ENCODE results near the gene NENF. TPM values are rescaled to one million over a fixed set of nuclear protein-coding genes. Genes with fewer than 3 reads are reported as not detected.

NENF gene
- polyA plus RNA-seq, 1 donor from 2014 or later, result 7.9 TPM

DNA sequence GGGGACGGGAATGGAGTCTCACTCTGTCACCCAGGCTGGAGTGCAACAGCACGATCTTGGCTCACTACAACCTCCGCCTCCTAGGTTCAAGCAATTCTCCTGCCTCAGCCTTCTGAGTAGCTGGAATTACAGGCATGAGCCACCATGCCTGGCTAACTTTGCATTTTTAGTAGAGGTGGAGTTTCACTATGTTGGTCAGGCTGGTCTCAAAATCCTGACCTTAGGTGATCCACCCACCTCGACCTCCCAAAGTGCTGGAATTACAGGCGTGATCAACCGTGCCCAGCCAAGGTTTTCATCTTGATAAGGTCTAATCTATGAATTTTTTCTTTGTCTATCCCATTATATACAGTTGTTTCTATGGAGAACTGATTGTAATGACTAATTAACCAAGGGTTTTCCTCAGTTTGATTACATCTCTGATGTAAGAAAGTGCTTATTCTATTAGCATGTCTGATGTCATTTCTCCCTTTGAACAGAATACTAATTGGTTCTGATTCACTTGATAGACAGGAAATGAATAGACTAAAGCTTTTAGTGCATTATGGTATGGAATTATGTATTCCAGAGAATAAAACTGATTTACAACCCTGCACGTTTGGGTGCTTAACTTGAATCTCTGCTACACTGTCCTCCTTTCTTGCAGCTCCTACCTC lies 29.9 kb upstream of the NENF start:
- H4K20me1 ChIP-seq (ENCODE audit: insufficient read depth), result no peaks in the 10 kb centered on the region
- no peak overlapping the region for H3K9ac ChIP-seq (ENCODE audit: low read length)
- H3K4me2 ChIP-seq (ENCODE audit: low read length), result no peak overlapping the region
- no peaks in the 10 kb centered on the region for H3K9me3 ChIP-seq (ENCODE audit: low read length)
- H2AFZ ChIP-seq (ENCODE audit: low read depth, low read length), result no peak overlapping the region
- no peaks in the 10 kb centered on the region for H3F3A ChIP-seq (ENCODE audit: insufficient read depth, low read length, poor library complexity, severe bottlenecking)
- H3K27ac ChIP-seq (ENCODE audit: low read length), result no peak overlapping the region
- TF ChIP-seq SMC3 (conservative IDR thresholded peaks at IDR 0.05; ENCODE audit: poor library complexity) (no peak), EP300 (conservative IDR thresholded peaks at IDR 0.05; ENCODE audit: poor library complexity, severe bottlenecking) (no peak), POLR2AphosphoS5 (IDR thresholded peaks at IDR 0.05) (no peak), MXI1 (conservative IDR thresholded peaks at IDR 0.05; ENCODE audit: poor library complexity, severe bottlenecking) (no peak), RAD21 (conservative IDR thresholded peaks at IDR 0.05) (no peak), EZH2 (IDR thresholded peaks at IDR 0.05; ENCODE audit: borderline replicate concordance, insufficient read depth, low read length, poor library complexity, severe bottlenecking) (no peak), TAF1 (IDR thresholded peaks at IDR 0.05; ENCODE audit: low read depth) (no peak)
- TF ChIP-seq, protein P1, sequence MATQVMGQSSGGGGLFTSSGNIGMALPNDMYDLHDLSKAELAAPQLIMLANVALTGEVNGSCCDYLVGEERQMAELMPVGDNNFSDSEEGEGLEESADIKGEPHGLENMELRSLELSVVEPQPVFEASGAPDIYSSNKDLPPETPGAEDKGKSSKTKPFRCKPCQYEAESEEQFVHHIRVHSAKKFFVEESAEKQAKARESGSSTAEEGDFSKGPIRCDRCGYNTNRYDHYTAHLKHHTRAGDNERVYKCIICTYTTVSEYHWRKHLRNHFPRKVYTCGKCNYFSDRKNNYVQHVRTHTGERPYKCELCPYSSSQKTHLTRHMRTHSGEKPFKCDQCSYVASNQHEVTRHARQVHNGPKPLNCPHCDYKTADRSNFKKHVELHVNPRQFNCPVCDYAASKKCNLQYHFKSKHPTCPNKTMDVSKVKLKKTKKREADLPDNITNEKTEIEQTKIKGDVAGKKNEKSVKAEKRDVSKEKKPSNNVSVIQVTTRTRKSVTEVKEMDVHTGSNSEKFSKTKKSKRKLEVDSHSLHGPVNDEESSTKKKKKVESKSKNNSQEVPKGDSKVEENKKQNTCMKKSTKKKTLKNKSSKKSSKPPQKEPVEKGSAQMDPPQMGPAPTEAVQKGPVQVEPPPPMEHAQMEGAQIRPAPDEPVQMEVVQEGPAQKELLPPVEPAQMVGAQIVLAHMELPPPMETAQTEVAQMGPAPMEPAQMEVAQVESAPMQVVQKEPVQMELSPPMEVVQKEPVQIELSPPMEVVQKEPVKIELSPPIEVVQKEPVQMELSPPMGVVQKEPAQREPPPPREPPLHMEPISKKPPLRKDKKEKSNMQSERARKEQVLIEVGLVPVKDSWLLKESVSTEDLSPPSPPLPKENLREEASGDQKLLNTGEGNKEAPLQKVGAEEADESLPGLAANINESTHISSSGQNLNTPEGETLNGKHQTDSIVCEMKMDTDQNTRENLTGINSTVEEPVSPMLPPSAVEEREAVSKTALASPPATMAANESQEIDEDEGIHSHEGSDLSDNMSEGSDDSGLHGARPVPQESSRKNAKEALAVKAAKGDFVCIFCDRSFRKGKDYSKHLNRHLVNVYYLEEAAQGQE (IDR thresholded peaks at IDR 0.05; ENCODE audit: borderline replicate concordance), result no peak
- TF ChIP-seq, protein P2, sequence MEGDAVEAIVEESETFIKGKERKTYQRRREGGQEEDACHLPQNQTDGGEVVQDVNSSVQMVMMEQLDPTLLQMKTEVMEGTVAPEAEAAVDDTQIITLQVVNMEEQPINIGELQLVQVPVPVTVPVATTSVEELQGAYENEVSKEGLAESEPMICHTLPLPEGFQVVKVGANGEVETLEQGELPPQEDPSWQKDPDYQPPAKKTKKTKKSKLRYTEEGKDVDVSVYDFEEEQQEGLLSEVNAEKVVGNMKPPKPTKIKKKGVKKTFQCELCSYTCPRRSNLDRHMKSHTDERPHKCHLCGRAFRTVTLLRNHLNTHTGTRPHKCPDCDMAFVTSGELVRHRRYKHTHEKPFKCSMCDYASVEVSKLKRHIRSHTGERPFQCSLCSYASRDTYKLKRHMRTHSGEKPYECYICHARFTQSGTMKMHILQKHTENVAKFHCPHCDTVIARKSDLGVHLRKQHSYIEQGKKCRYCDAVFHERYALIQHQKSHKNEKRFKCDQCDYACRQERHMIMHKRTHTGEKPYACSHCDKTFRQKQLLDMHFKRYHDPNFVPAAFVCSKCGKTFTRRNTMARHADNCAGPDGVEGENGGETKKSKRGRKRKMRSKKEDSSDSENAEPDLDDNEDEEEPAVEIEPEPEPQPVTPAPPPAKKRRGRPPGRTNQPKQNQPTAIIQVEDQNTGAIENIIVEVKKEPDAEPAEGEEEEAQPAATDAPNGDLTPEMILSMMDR (IDR thresholded peaks at IDR 0.05; ENCODE audit: poor library complexity, severe bottlenecking), result no peak
- peaks cover 4% of the 10 kb centered on the region for H3K36me3 ChIP-seq (ENCODE audit: insufficient read depth, low read length)
- no peaks in the 10 kb centered on the region for H3K9me2 ChIP-seq (ENCODE audit: insufficient read depth, low read length)
- H3K4me3 ChIP-seq (ENCODE audit: low read length), result no peak overlapping the region
- no peaks in the 10 kb centered on the region for H3K79me2 ChIP-seq (replicated peaks; ENCODE audit: insufficient read depth, low read length)
- H3K27me3 ChIP-seq (ENCODE audit: insufficient read depth, low read depth, low read length), result no peaks in the 10 kb centered on the region

DNA sequence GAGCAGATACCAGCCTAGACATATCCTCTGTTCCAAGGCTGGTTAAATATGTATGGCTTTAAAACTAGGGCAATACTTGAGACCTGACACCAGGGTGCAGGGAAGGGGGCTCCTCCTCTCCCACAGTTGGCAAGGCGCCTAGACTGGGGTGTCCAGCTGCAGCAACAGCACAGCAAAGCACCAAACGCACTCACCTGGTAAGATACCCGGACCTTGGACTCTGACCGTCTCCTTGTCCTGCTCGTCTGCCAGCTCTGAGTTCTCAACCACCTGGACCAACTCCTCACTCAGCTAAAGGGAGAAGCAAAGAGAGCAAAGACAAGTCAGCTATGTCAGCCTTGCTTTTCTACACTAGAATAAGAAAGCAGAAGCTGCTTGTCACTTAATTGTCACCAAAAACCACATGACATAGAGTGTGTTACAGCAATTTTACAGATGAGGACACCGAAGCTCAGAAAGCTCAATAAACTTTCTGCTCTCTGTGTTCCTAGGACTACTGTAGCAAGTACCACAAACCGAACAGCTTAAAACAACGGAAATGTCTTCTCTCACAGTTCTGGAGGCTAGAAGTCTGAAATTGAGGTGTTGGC lies 22.4 kb upstream of the NENF start:
- Histone ChIP-seq H3K9me2 (ENCODE audit: insufficient read depth, low read length) (no peaks in the 10 kb centered on the region), H3K9ac (ENCODE audit: low read length) (no peak overlapping the region), H3K27me3 (ENCODE audit: insufficient read depth, low read depth, low read length) (no peaks in the 10 kb centered on the region), H3K9me3 (ENCODE audit: low read length) (no peaks in the 10 kb centered on the region), H2AFZ (ENCODE audit: low read depth, low read length) (no peak overlapping the region), H3K79me2 (replicated peaks; ENCODE audit: insufficient read depth, low read length) (no peaks in the 10 kb centered on the region), H3K27ac (ENCODE audit: low read length) (no peak overlapping the region), H3K36me3 (ENCODE audit: insufficient read depth, low read length) (no peaks in the 10 kb centered on the region), H3K4me3 (ENCODE audit: low read length) (no peak overlapping the region), H3F3A (ENCODE audit: insufficient read depth, low read length, poor library complexity, severe bottlenecking) (no peaks in the 10 kb centered on the region), H3K4me2 (ENCODE audit: low read length) (no peak overlapping the region), H4K20me1 (ENCODE audit: insufficient read depth) (no peaks in the 10 kb centered on the region)
- TF ChIP-seq EP300 (conservative IDR thresholded peaks at IDR 0.05; ENCODE audit: poor library complexity, severe bottlenecking), result no peak
- TF ChIP-seq SMC3 (conservative IDR thresholded peaks at IDR 0.05; ENCODE audit: poor library complexity), result no peak
- TF ChIP-seq, protein P2 (IDR thresholded peaks at IDR 0.05; ENCODE audit: poor library complexity, severe bottlenecking), result no peak
- TF ChIP-seq EZH2 (IDR thresholded peaks at IDR 0.05; ENCODE audit: borderline replicate concordance, insufficient read depth, low read length, poor library complexity, severe bottlenecking), result no peak
- TF ChIP-seq, protein P1 (IDR thresholded peaks at IDR 0.05; ENCODE audit: borderline replicate concordance), result no peak
- no peak for TF ChIP-seq TAF1 (IDR thresholded peaks at IDR 0.05; ENCODE audit: low read depth)
- TF ChIP-seq MXI1 (conservative IDR thresholded peaks at IDR 0.05; ENCODE audit: poor library complexity, severe bottlenecking), result no peak

All from neural cell (in vitro differentiated cells).